Skin epidermis (tissue), 12 donors: ENCODE data around the gene RBP7.
A peak's percentile ranks its signal among the peaks of the same experiment; 100 is the strongest.
"Not testable (repeated sequence)": the region's sequence is repeated elsewhere in the genome, so short reads cannot be mapped to it uniquely, and the experiment has no call there.

Experiments
- H3K27ac ChIP-seq, 21 experiments: fragments of 200-600 bp; sonication (generic) in 11 of 21; one replicate each; pipeline ENCODE4 v1.5.0; 2020; ENCODE audit warnings: mild to moderate bottlenecking in 3 of 21, inconsistent platforms in 2 of 21, moderate library complexity in 2 of 21
- H3K4me3 ChIP-seq, 7 experiments: fragments of 200-600 bp; sonication (generic) in 2 of 7; one replicate each; pipeline ENCODE4 v1.5.0; 2020; ENCODE audit warnings: inconsistent platforms in 2 of 7, mild to moderate bottlenecking in 2 of 7, moderate library complexity in 1 of 7

The RBP7 gene

GRCh38 chr1:9996624-9997582 is at the start of gene RBP7:
RBP7 (plus strand) TSS chr1:9997228; CDS start chr1:9997259, 31 bp downstream.
- peak within 1 kb of the TSS in 6 of 21 experiments; percentile 7 to 80 (median 44) for H3K27ac ChIP-seq
- H3K4me3 ChIP-seq: peak within 1 kb of the TSS; percentile 29 to 50 (median 40)

GRCh38 chr1:9957726-9958125 is 39.3 kb upstream of the RBP7 start:
- H3K4me3 ChIP-seq: no peak overlapping the region
- H3K27ac ChIP-seq: no peak overlapping the region

- Histone ChIP-seq H3K27ac (no peak overlapping the region), H3K4me3 (no peak overlapping the region)
Measured at GRCh38 chr1:9960011-9960410, 37.0 kb upstream of the RBP7 start.

- H3K27ac ChIP-seq: no peak overlapping the region
- H3K4me3 ChIP-seq: no peak overlapping the region
Measured at GRCh38 chr1:9960706-9961562, 36.1 kb upstream of the RBP7 start.

GRCh38 chr1:9984253-9984652 is 12.8 kb upstream of the RBP7 start:
- Histone ChIP-seq H3K27ac (no peak overlapping the region), H3K4me3 (no peak overlapping the region)

GRCh38 chr1:9985001-9985400 is 12.0 kb upstream of the RBP7 start:
- no peak overlapping the region for H3K4me3 ChIP-seq
- peak overlapping the region in 1 of 21 experiments; percentile 58 for H3K27ac ChIP-seq

- no peak overlapping the region for H3K4me3 ChIP-seq
- H3K27ac ChIP-seq: peak overlapping the region in 1 of 21 experiments; percentile 40
Measured at GRCh38 chr1:9989773-9990172, 7.3 kb upstream of the RBP7 start.

- Histone ChIP-seq H3K4me3 (no peak overlapping the region), H3K27ac (peak overlapping the region in 6 of 21 experiments; percentile 13 to 65 (median 28))
Measured at GRCh38 chr1:9990944-9991343, 6.1 kb upstream of the RBP7 start.

GRCh38 chr1:9992910-9993309 is 4.1 kb upstream of the RBP7 start:
- Histone ChIP-seq H3K27ac (no peak overlapping the region), H3K4me3 (no peak overlapping the region)

- Histone ChIP-seq H3K4me3 (no peak overlapping the region), H3K27ac (no peak overlapping the region)
Measured at GRCh38 chr1:9993561-9994075, 3.4 kb upstream of the RBP7 start.

- H3K27ac ChIP-seq: no peak overlapping the region
- no peak overlapping the region for H3K4me3 ChIP-seq
Measured at GRCh38 chr1:10001016-10001665, 4.1 kb downstream of the RBP7 start.

- not testable (repeated sequence) for H3K4me3 ChIP-seq, H3K27ac ChIP-seq
Measured at GRCh38 chr1:10005248-10005647, 8.2 kb downstream of the RBP7 start.

GRCh38 chr1:10007169-10007568 is 10.1 kb downstream of the RBP7 start:
- Histone ChIP-seq H3K4me3 (no peak overlapping the region), H3K27ac (no peak overlapping the region)

- H3K4me3 ChIP-seq: no peak overlapping the region
- no peak overlapping the region for H3K27ac ChIP-seq
Measured at GRCh38 chr1:10014016-10014415, 17.0 kb downstream of the RBP7 start.

- no peak overlapping the region for H3K27ac ChIP-seq
- H3K4me3 ChIP-seq: no peak overlapping the region
Measured at GRCh38 chr1:10019561-10019960, 22.5 kb downstream of the RBP7 start.

GRCh38 chr1:10020086-10020485 is 23.1 kb downstream of the RBP7 start:
- H3K4me3 ChIP-seq: no peak overlapping the region
- H3K27ac ChIP-seq: no peak overlapping the region

GRCh38 chr1:10020678-10021077 is 23.6 kb downstream of the RBP7 start:
- not testable (repeated sequence) for H3K4me3 ChIP-seq, H3K27ac ChIP-seq

GRCh38 chr1:10021992-10022391 is 25.0 kb downstream of the RBP7 start:
- H3K27ac ChIP-seq, H3K4me3 ChIP-seq: not testable (repeated sequence)

GRCh38 chr1:10022656-10023055 is 25.6 kb downstream of the RBP7 start:
- Histone ChIP-seq H3K4me3 (no peak overlapping the region), H3K27ac (no peak overlapping the region)

- Histone ChIP-seq H3K4me3 (no peak overlapping the region), H3K27ac (no peak overlapping the region)
Measured at GRCh38 chr1:10025354-10025753, 28.3 kb downstream of the RBP7 start.
